GM12892 (cell line): ENCODE data around the gene OPRL1.

Experiments
- POLR2A ChIP-seq: IDR thresholded peaks from 2 replicates; pipeline ENCODE4 v1.6.1; 2011; ENCODE audit warnings: low read depth, low read length, control low read depth
- POLR2AphosphoS5 ChIP-seq: IDR thresholded peaks from 2 replicates; pipeline ENCODE4 v1.6.1; 2011; ENCODE audit warnings: low read depth, low read length, control low read depth
- TAF1 ChIP-seq: IDR thresholded peaks from 2 replicates; pipeline ENCODE4 v1.6.1; 2011; ENCODE audit warnings: low read depth, mild to moderate bottlenecking, control low read depth, low read length, borderline replicate concordance

GRCh38 chr20:64080013-64080812 is at the start of gene OPRL1:
- TF ChIP-seq POLR2A (no peak), TAF1 (no peak), POLR2AphosphoS5 (no peak)
